ENCODE results near the gene SYK.

GRCh38 chr9:90900130-90900529, 98.5 kb downstream of the SYK start:
- TF ChIP-seq, protein P1, sequence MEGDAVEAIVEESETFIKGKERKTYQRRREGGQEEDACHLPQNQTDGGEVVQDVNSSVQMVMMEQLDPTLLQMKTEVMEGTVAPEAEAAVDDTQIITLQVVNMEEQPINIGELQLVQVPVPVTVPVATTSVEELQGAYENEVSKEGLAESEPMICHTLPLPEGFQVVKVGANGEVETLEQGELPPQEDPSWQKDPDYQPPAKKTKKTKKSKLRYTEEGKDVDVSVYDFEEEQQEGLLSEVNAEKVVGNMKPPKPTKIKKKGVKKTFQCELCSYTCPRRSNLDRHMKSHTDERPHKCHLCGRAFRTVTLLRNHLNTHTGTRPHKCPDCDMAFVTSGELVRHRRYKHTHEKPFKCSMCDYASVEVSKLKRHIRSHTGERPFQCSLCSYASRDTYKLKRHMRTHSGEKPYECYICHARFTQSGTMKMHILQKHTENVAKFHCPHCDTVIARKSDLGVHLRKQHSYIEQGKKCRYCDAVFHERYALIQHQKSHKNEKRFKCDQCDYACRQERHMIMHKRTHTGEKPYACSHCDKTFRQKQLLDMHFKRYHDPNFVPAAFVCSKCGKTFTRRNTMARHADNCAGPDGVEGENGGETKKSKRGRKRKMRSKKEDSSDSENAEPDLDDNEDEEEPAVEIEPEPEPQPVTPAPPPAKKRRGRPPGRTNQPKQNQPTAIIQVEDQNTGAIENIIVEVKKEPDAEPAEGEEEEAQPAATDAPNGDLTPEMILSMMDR (IDR thresholded peaks at IDR 0.05): no peak
- no peak for TF ChIP-seq ZFX (IDR thresholded peaks at IDR 0.05; ENCODE audit: borderline replicate concordance)
